Activated CD8-positive, alpha-beta memory T cell treated with anti-CD3 and anti-CD28 coated beads for 24 hours (primary cell): Measurements from ENCODE around the gene ILDR2.

Experiments
- DNase-seq: peaks from one replicate; pipeline ENCODE4 v3.0.0-alpha.2; 2020

ILDR2 gene

GRCh38 chr1:166969074-166969677 lies 6.2 kb downstream of the ILDR2 start:
- no peak for DNase-seq

- DNase-seq: no peak
These were observed 14.4 kb downstream of the ILDR2 start for GRCh38 chr1:166960858-166961474.

- no peak for DNase-seq
These were observed 18.5 kb downstream of the ILDR2 start for GRCh38 chr1:166956872-166957271.

- no peak for DNase-seq
These were observed 19.1 kb downstream of the ILDR2 start for GRCh38 chr1:166956057-166956850.

GRCh38 chr1:166953491-166953890 lies 21.8 kb downstream of the ILDR2 start:
- no peak for DNase-seq

- no peak for DNase-seq
These were observed 23.2 kb downstream of the ILDR2 start for GRCh38 chr1:166952002-166952746.

- DNase-seq: no peak
These were observed 24.3 kb downstream of the ILDR2 start for GRCh38 chr1:166951050-166951449.

- DNase-seq: no peak
These were observed 25.2 kb downstream of the ILDR2 start for GRCh38 chr1:166950156-166950555.

- DNase-seq: no peak
These were observed 26.4 kb downstream of the ILDR2 start for GRCh38 chr1:166948856-166949350.

GRCh38 chr1:166947398-166948043 lies 27.8 kb downstream of the ILDR2 start:
- DNase-seq: no peak

GRCh38 chr1:166944186-166944967 lies 31.0 kb downstream of the ILDR2 start:
- no peak for DNase-seq

GRCh38 chr1:166939741-166940375 lies 35.5 kb downstream of the ILDR2 start:
- no peak for DNase-seq

GRCh38 chr1:166937962-166938361 lies 37.4 kb downstream of the ILDR2 start:
- DNase-seq: no peak

GRCh38 chr1:166937329-166937728 lies 38.0 kb downstream of the ILDR2 start:
- no peak for DNase-seq

- DNase-seq: no peak
These were observed 41.7 kb downstream of the ILDR2 start for GRCh38 chr1:166933633-166934032.

GRCh38 chr1:166933140-166933539 lies 42.2 kb downstream of the ILDR2 start:
- DNase-seq: no peak

GRCh38 chr1:166929911-166930310 lies 45.4 kb downstream of the ILDR2 start:
- DNase-seq: no peak

- DNase-seq: no peak
These were observed 47.6 kb downstream of the ILDR2 start for GRCh38 chr1:166927701-166928100.

GRCh38 chr1:166925810-166926478 lies 49.4 kb downstream of the ILDR2 start:
- no peak for DNase-seq

GRCh38 chr1:166924823-166925541 lies 50.4 kb downstream of the ILDR2 start:
- DNase-seq: no peak
